GM08714 (cell line): ENCODE data around the gene CHIC1.
"Not testable (repeated sequence)": the region's sequence is repeated elsewhere in the genome, so short reads cannot be mapped to it uniquely, and the experiment has no call there.

Experiments used
- H3K4me3 ChIP-seq: fragments of 200-500 bp; sonication (Bioruptor generic); 2 replicates; pipeline ENCODE4 v1.5.1; 2014; ENCODE audit warnings: mild to moderate bottlenecking, low read length, inconsistent platforms
- ZNF274 ChIP-seq: IDR thresholded peaks from 2 replicates; pipeline ENCODE4 v1.6.1; 2012; ENCODE audit warnings: mild to moderate bottlenecking, low read depth, low read length

CHIC1 gene

GRCh38 chrX:73647632-73648322 lies 84.8 kb downstream of the CHIC1 start:
- TF ChIP-seq ZNF274 = no peak
- H3K4me3 ChIP-seq = no peak overlapping the region

- not testable (repeated sequence) for H3K4me3 ChIP-seq
Measured at GRCh38 chrX:73661322-73661721, 98.3 kb downstream of the CHIC1 start.

- TF ChIP-seq ZNF274 = no peak
- H3K4me3 ChIP-seq = no peak overlapping the region
Measured at GRCh38 chrX:73668779-73669178, 105.8 kb downstream of the CHIC1 start.

- no peak for TF ChIP-seq ZNF274
- no peak overlapping the region for H3K4me3 ChIP-seq
Measured at GRCh38 chrX:73681408-73681807, 118.4 kb downstream of the CHIC1 start.

GRCh38 chrX:73683236-73683859 lies 120.4 kb downstream of the CHIC1 start:
- TF ChIP-seq ZNF274 = no peak
- H3K4me3 ChIP-seq = no peak overlapping the region

- not testable (repeated sequence) for H3K4me3 ChIP-seq
Measured at GRCh38 chrX:73707014-73707413, 144.0 kb downstream of the CHIC1 start.

GRCh38 chrX:73728602-73729001 lies 165.6 kb downstream of the CHIC1 start:
- no peak for TF ChIP-seq ZNF274
- no peak overlapping the region for H3K4me3 ChIP-seq
